NK-92 (cell line): ENCODE data around the gene MAP4K2.
"Not testable (repeated sequence)": the region's sequence is repeated elsewhere in the genome, so short reads cannot be mapped to it uniquely, and the experiment has no call there.

Source experiments
- DNase-seq: peaks from one replicate; lab custom pipeline; 2025; ENCODE audit not compliant: unreplicated experiment; lab: John Stamatoyannopoulos, UW

MAP4K2 gene

GRCh38 chr11:64803158-64803845, at the start of gene MAP4K2:
Gene MAP4K2 (minus strand): TSS chr11:64803214. CDS start chr11:64803149, 65 bp downstream.
- DNase-seq: no peak

- no peak for DNase-seq
Observed at GRCh38 chr11:64851831-64852351, 48.9 kb upstream of the MAP4K2 start.

- no peak for DNase-seq
Observed at GRCh38 chr11:64850979-64851567, 48.1 kb upstream of the MAP4K2 start.

DNA sequence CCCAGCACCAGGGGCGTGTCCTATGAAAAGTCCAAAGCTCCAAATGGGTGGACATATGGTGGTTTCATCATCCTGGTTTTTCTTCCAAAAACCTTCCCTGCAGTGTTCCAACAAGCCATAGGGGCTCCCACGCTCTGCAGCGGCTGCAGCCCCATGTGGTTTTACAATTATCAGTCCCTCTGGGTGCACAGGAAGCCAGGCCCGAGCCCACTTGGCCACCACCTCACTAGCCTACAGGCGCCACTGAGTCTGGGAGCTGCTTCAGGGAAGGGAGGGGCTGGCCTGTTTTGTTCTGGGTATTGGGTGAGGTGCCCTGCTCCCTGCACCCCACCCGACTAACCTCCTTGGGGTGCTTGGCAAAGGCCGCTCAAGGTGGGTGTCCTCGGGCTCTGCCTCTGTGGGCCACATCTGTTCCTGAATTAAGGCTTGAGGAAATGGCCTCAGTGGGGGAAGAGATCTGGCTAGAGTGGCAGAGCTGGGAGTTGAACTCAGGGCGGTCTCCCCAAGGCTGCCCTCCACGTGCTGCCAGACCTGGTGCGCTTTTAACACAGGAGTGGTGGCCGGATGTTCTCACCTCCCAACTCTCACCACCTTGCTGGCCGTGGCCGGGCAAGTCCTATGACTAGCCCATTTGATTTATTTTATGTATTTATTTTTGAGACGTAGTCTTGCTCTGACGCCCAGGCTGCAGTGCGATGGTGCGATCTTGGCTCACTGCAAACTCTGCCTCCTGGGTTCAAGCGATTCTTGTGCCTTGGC, 46.8 kb upstream of the MAP4K2 start:
- DNase-seq: no peak

DNA sequence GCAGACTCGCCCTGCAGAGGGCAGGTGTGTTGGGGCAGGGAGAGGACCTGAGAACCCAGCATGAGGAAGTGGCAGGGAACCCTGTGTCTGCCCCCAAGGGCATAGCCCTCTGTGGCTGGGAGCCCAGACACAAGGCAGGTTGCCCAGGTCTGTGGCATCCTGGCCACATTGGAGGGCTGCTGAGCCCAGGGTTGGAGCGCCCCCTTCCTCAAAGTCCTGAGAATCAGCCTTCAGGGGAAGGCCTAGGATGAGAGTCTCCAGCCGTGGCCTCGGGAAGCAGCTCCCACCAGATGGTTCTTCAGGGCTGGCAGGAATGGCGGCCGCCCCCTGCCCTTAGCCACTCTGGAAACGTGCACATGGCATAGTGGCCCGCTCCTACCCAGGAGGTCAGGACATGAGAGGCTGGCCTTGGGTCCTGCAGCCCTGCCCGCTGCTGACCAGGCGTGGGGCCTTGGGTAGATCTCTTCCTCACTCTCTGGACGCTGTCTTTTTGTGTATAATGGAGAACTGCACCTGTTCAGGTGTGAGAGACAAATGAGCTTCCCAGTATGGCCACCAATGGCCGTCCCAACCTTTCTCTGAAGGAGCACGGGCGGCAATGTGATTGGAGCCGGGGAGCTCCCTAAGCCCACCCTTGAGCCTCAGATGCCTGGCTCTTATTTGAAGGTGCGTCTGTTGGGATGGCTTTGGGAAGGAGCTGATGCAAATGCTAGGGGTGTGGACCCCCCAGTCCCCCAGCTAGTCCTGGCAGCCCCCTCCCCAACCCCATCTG, 46.0 kb upstream of the MAP4K2 start:
- DNase-seq: no peak

- DNase-seq: no peak
Observed at GRCh38 chr11:64848214-64848825, 45.3 kb upstream of the MAP4K2 start.

DNA sequence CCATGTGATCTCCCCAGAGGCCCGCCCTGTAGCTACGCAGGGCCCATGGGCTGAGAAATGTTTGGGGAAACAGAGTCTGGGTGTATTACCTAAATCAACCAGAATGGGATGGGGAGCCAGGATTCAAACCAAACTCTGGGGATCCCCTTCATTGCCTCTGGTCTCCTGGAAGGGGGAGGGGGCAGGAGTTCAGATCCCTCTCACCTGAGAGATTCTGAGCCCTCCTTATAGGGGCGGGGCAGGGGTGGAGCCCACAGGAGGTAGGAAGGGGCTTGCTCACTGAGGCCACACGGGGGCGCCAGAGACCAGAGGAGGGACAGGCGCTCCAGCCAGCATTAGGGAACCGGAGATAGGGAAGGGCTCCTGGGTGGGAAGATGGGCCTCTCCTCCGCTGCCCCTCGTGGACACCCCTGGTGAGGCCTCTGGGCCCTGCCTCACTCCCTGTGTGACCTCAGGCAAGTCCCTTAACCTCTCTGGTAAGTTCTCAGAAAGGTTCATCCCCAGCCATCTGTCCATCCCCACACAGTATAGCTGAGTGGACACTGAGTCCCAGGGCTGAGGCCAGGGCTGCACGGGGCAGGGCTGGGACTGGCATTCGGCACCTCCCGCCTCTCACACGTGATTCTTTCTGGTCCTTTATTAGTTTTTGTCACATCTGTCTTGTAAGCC, 44.1 kb upstream of the MAP4K2 start:
- no peak for DNase-seq

GRCh38 chr11:64845776-64846129, 42.7 kb upstream of the MAP4K2 start:
- DNase-seq: not testable (repeated sequence)

DNA sequence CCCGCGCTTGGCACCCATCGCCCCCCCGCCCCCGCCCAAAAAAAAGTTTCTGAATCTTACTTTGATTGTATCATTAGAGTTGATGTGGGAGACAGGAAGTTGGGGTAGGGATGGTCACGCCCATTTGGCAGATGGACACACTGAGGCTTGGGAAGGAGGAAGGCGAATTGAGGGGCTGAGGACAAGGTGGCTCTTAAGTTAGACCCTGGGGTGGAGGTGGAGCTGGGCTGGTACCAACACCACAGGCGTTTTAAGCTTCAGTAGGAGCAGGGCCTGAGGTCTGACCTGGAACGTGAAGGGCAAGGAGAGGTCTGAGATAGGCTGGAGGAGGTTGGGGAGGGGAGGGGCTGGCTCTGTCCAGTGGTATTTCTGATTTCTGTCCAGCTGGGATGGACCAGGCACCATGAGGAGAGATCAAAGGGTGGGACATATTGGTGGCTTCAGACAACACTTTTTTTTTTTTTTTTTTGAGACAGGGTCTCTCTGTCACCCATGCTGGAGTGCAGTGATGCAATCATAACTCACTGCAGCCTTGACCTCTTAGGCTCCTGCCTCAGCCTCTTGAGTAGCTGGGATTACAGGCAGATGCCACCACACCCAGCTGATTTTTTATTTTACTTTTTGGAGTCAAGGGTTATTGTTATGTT, 42.2 kb upstream of the MAP4K2 start:
- no peak for DNase-seq

DNA sequence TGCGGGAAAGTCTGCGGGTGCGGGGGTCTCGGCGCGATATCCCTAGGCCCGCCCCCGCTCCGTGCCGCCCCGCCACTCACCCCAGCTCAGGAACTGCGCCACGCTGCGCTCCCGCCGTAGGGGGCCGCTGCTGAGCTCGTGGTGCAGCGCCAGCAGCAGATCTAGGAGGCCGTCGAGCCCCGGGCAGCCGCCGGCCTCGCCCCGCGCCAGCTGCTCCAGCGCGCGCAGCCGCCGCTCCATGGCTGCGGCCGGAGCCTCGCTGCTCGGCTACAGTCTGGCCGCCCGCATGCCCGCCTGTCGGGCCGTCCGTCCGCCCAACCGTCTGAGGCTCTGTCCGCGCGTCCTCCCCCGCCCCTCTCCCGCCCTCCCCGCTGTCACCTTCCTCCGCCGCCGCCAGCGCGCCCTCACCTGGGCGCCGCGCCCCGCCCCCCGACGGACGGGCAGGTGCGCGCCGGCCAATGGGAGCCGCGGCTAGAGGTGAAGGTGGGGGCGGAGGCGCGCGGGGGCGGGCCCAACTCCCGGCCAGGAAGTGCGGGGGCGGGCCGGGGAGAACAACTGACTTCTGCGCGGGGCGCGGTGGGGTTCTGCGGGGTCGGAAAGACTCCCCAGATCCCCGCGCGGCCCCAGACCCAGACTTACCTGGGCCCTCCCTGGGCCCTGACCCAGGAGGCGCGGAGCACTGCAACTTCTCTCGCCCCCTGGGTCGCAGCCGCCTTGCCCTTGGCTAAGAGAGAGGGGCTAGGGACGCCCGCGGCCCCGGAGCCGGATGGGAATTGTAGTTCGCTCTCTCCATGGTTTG, 41.5 kb upstream of the MAP4K2 start, which contains the start of gene CDC42BPG:
CDC42BPG (minus strand) TSS at position 324 of the 799 bp plus-strand sequence; CDS start at position 240, 84 bp downstream.
- no peak for DNase-seq

- no peak for DNase-seq
Observed at GRCh38 chr11:64843686-64844329, 40.8 kb upstream of the MAP4K2 start.

- DNase-seq: no peak
Observed at GRCh38 chr11:64842851-64843685, 40.1 kb upstream of the MAP4K2 start.

DNA sequence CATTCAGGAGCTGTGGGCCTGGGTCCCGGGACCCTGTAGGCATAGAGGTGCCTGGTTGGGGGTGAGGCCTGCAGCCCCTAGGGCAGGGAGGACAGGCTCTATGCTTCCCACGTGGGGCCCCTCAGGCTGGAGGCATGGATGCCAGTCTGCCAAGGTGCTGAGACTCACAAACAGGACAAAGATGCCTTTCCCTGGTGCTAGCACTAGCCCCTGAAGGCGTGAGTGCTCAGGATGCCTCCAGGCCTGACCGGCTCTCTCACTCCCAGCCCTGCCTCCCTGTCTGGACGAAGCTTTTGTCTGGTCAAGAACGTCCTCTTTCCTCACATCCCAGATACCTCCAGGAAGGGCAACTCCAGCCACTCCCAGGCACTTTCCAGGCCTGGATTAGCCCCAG, 39.3 kb upstream of the MAP4K2 start:
- DNase-seq: no peak

DNA sequence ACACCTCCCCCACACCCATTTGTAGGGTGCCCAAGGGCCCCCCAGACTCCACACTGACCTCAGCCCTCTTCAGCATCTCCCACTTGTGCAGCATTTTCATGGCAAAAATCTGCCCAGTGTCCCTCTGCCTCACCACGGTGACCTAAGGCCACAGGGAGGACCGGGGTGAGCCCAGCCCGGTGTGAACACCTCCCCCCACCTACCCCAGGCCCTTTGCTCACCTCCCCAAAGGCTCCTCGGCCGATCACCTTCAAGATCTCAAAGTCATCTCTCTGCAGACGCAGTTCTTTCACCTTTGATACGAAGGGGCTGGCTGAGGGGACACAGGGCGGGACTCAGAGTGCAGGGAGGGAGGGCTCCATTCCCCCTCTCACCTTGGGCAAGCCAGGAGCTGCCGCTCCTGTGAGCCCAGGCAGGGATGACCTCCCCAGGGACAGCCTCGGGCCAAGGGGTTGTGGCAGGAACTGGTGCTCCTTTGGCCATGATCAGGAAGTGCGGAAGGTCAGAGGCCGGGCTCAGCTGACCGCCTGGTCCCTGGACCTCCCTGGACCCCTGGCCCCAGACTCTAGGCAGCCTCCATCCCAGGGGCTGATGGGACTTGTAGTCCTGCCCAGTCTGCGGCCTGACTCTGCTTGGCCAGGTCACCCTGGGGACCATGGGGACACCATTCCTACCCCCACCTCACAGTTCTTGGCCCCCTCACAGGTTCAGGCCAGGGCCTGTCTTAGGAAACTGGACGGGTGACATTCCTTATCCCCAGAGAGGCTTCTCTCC, 38.8 kb upstream of the MAP4K2 start:
- DNase-seq: no peak

GRCh38 chr11:64839887-64840782, 37.1 kb upstream of the MAP4K2 start:
- DNase-seq: no peak

GRCh38 chr11:64839335-64839734, 36.3 kb upstream of the MAP4K2 start:
- DNase-seq: no peak
